Activated naive CD8-positive, alpha-beta T cell treated with anti-CD3 and anti-CD28 coated beads, Interleukin-2, amount 50 U/mL, for 24 hours (primary cell): ENCODE data around the gene SEMA4A.
A peak's percentile ranks its signal among the peaks of the same experiment; 100 is the strongest.
"Not testable (repeated sequence)": the region's sequence is repeated elsewhere in the genome, so short reads cannot be mapped to it uniquely, and the experiment has no call there.

Experiments used
- ATAC-seq: fragments of 150-1000 bp; cut with Tn5 transposase; one replicate; pipeline ENCODE4 v1.10.0; 2021
- DNase-seq: peaks from one replicate; pipeline ENCODE4 v3.0.0; 2021
- H3K27ac Mint-ChIP-seq: one replicate; pipeline ENCODE4 v1.8.0; 2021; ENCODE audit warnings: mild to moderate bottlenecking, mixed read lengths
- H3K27me3 Mint-ChIP-seq: one replicate; pipeline ENCODE4 v1.8.0; 2021; ENCODE audit warnings: mixed read lengths
- H3K36me3 Mint-ChIP-seq: one replicate; pipeline ENCODE4 v1.8.0; 2021; ENCODE audit warnings: low read depth, mixed read lengths
- H3K4me1 Mint-ChIP-seq: one replicate; pipeline ENCODE4 v1.8.0; 2021; ENCODE audit warnings: mixed read lengths
- H3K4me3 Mint-ChIP-seq: one replicate; pipeline ENCODE4 v1.8.0; 2021; ENCODE audit warnings: mild to moderate bottlenecking, moderate library complexity, mixed read lengths
- H3K9me3 Mint-ChIP-seq: one replicate; pipeline ENCODE4 v1.8.0; 2021; ENCODE audit warnings: mixed read lengths

The SEMA4A gene

GRCh38 chr1:156114919-156115513 is 38.4 kb upstream of the SEMA4A start:
- DNase-seq (peak; percentile 21), ATAC-seq (peak; percentile 1)
- Mint-ChIP-seq H3K4me3 (peak overlapping the region; percentile 93), H3K36me3 (peaks cover 23% of the 10 kb centered on the region), H3K4me1 (peaks cover 49% of the 10 kb centered on the region), H3K27ac (peak overlapping the region; percentile 78), H3K9me3 (no peaks in the 10 kb centered on the region), H3K27me3 (peaks cover 23% of the 10 kb centered on the region)

GRCh38 chr1:156115514-156116374 is 37.6 kb upstream of the SEMA4A start:
- H3K27ac Mint-ChIP-seq, result peak overlapping the region; percentile 59

GRCh38 chr1:156116731-156117130 is 36.7 kb upstream of the SEMA4A start:
- Mint-ChIP-seq H3K27me3 (peaks cover 23% of the 10 kb centered on the region), H3K4me1 (peaks cover 55% of the 10 kb centered on the region), H3K36me3 (peaks cover 29% of the 10 kb centered on the region), H3K4me3 (peak overlapping the region; percentile 93)
- not testable (repeated sequence) for DNase-seq, ATAC-seq, H3K27ac Mint-ChIP-seq, H3K9me3 Mint-ChIP-seq

More at GRCh38 chr1:156115514-156116374, 37.6 kb upstream of the SEMA4A start:
- Mint-ChIP-seq H3K4me3 (peak overlapping the region; percentile 93), H3K27me3 (peaks cover 23% of the 10 kb centered on the region), H3K36me3 (peaks cover 27% of the 10 kb centered on the region), H3K9me3 (no peaks in the 10 kb centered on the region), H3K4me1 (peaks cover 53% of the 10 kb centered on the region)
- no peak for ATAC-seq
- DNase-seq, result no peak

GRCh38 chr1:156117414-156118176 is 35.8 kb upstream of the SEMA4A start:
- Mint-ChIP-seq H3K27me3 (peaks cover 21% of the 10 kb centered on the region), H3K36me3 (peaks cover 33% of the 10 kb centered on the region), H3K4me3 (peak overlapping the region; percentile 93), H3K9me3 (no peaks in the 10 kb centered on the region), H3K4me1 (peaks cover 59% of the 10 kb centered on the region), H3K27ac (no peak overlapping the region)
- no peak for DNase-seq
- no peak for ATAC-seq

GRCh38 chr1:156118177-156118868 is 35.1 kb upstream of the SEMA4A start:
- H3K27ac Mint-ChIP-seq, result no peak overlapping the region
- H3K4me1 Mint-ChIP-seq, result peaks cover 61% of the 10 kb centered on the region

GRCh38 chr1:156119503-156120209 is 33.7 kb upstream of the SEMA4A start:
- H3K36me3 Mint-ChIP-seq, result peaks cover 36% of the 10 kb centered on the region
- peak overlapping the region; percentile 93 for H3K4me3 Mint-ChIP-seq
- no peak overlapping the region for H3K27ac Mint-ChIP-seq
- peaks cover 63% of the 10 kb centered on the region for H3K4me1 Mint-ChIP-seq
- DNase-seq, result no peak
- ATAC-seq, result no peak
- no peaks in the 10 kb centered on the region for H3K9me3 Mint-ChIP-seq
- peaks cover 16% of the 10 kb centered on the region for H3K27me3 Mint-ChIP-seq

More at GRCh38 chr1:156118177-156118868, 35.1 kb upstream of the SEMA4A start:
- ATAC-seq (no peak), DNase-seq (no peak)
- Mint-ChIP-seq H3K9me3 (no peaks in the 10 kb centered on the region), H3K4me3 (peak overlapping the region; percentile 93), H3K36me3 (peaks cover 34% of the 10 kb centered on the region), H3K27me3 (peaks cover 16% of the 10 kb centered on the region)

- Mint-ChIP-seq H3K9me3 (no peaks in the 10 kb centered on the region), H3K4me3 (peak overlapping the region; percentile 48)
- ATAC-seq, result no peak
These were observed 33.1 kb upstream of the SEMA4A start for GRCh38 chr1:156120318-156120717.

GRCh38 chr1:156121005-156121404 is 32.4 kb upstream of the SEMA4A start:
- Mint-ChIP-seq H3K4me1 (peaks cover 66% of the 10 kb centered on the region), H3K36me3 (peaks cover 33% of the 10 kb centered on the region)
- not testable (repeated sequence) for H3K27me3 Mint-ChIP-seq, H3K9me3 Mint-ChIP-seq, ATAC-seq, H3K27ac Mint-ChIP-seq, H3K4me3 Mint-ChIP-seq, DNase-seq

More at GRCh38 chr1:156120318-156120717, 33.1 kb upstream of the SEMA4A start:
- no peak overlapping the region for H3K27ac Mint-ChIP-seq
- DNase-seq, result no peak
- peaks cover 34% of the 10 kb centered on the region for H3K36me3 Mint-ChIP-seq
- H3K4me1 Mint-ChIP-seq, result peaks cover 64% of the 10 kb centered on the region
- peaks cover 11% of the 10 kb centered on the region for H3K27me3 Mint-ChIP-seq

GRCh38 chr1:156121457-156121856 is 31.9 kb upstream of the SEMA4A start:
- peaks cover 68% of the 10 kb centered on the region for H3K4me1 Mint-ChIP-seq
- H3K36me3 Mint-ChIP-seq, result peaks cover 28% of the 10 kb centered on the region
- H3K9me3 Mint-ChIP-seq, result no peaks in the 10 kb centered on the region
- no peak overlapping the region for H3K4me3 Mint-ChIP-seq
- no peak for ATAC-seq
- no peak for DNase-seq
- H3K27ac Mint-ChIP-seq, result no peak overlapping the region
- H3K27me3 Mint-ChIP-seq, result peaks cover 6% of the 10 kb centered on the region

GRCh38 chr1:156122086-156122485 is 31.3 kb upstream of the SEMA4A start:
- no peaks in the 10 kb centered on the region for H3K9me3 Mint-ChIP-seq
- H3K4me3 Mint-ChIP-seq, result no peak overlapping the region
- DNase-seq (no peak), ATAC-seq (no peak)
- H3K27ac Mint-ChIP-seq, result no peak overlapping the region
- peaks cover 25% of the 10 kb centered on the region for H3K36me3 Mint-ChIP-seq
- H3K27me3 Mint-ChIP-seq, result peaks cover 6% of the 10 kb centered on the region
- peaks cover 72% of the 10 kb centered on the region for H3K4me1 Mint-ChIP-seq

- Mint-ChIP-seq H3K27ac (peak overlapping the region; percentile 79), H3K27me3 (peaks cover 8% of the 10 kb centered on the region), H3K4me3 (peak overlapping the region; percentile 48), H3K4me1 (peaks cover 78% of the 10 kb centered on the region), H3K9me3 (no peaks in the 10 kb centered on the region), H3K36me3 (peaks cover 25% of the 10 kb centered on the region)
- DNase-seq (no peak), ATAC-seq (no peak)
These were observed 30.6 kb upstream of the SEMA4A start for GRCh38 chr1:156122519-156123355.

GRCh38 chr1:156123356-156124196 is 29.8 kb upstream of the SEMA4A start:
- peak overlapping the region; percentile 48 for H3K4me3 Mint-ChIP-seq
- no peaks in the 10 kb centered on the region for H3K9me3 Mint-ChIP-seq
- peaks cover 81% of the 10 kb centered on the region for H3K4me1 Mint-ChIP-seq
- ATAC-seq, result peak; percentile 13
- H3K27ac Mint-ChIP-seq, result peak overlapping the region; percentile 79
- peaks cover 6% of the 10 kb centered on the region for H3K27me3 Mint-ChIP-seq
- peak; percentile 71 for DNase-seq
- H3K36me3 Mint-ChIP-seq, result peaks cover 21% of the 10 kb centered on the region
